HCT116 (cell line): ENCODE measurements around the gene METTL18. TPM values are rescaled to one million over a fixed set of nuclear protein-coding genes. Genes with fewer than 3 reads are reported as not detected.

ENCODE experiments used
- ATAC-seq: fragments of 200-7000 bp; cut with Tn5 transposase; 2 replicates; pipeline ENCODE4 v1.9.1; 2020; ENCODE audit warnings: mild to moderate bottlenecking, moderate library complexity
- BruUV-seq: library from RNA; stranded (reverse); fragments of 400-500 nt; replicated peaks from 2 replicates; lab custom pipeline; 2021; lab: Mats Ljungman, UMichigan
- CTCF ChIA-PET: fragments of 300-600 bp; sonication (Branson Sonifier 250); formaldehyde crosslinking; loops from one replicate; lab custom pipeline; 2021; ENCODE audit warnings: antibody characterized with exemption; lab: Charles Lee
- POLR2A ChIA-PET: fragments of 300-600, 350-600 bp; sonication (Branson Sonifier 250); formaldehyde crosslinking; loops from one replicate; lab custom pipeline; 2021; ENCODE audit warnings: antibody characterized with exemption; lab: Charles Lee
- RAD21 ChIA-PET, 2 experiments: fragments of 300-600 bp; sonication (Branson Sonifier 250); formaldehyde crosslinking; loops; one replicate each; lab custom pipeline; 2023; ENCODE audit warnings: low total read pairs in 2 of 2; ENCODE audit not compliant: uncharacterized antibody in 2 of 2, unreplicated experiment in 2 of 2, low non-redundant PET in 1 of 2; lab: Charles Lee
- DNase-seq: peaks from one replicate; pipeline ENCODE4 v3.0.0-alpha.2; 2010; ENCODE audit warnings: low read depth, low spot score
- H2AFZ ChIP-seq: fragments of 200-600 bp; shearing (Covaris generic), sonication (generic); 2 replicates; pipeline ENCODE4 v1.6.1; 2017; ENCODE audit warnings: low read depth, mixed run types, mixed read lengths, antibody characterized with exemption, low read length; ENCODE audit not compliant: poor library complexity, severe bottlenecking
- H3K27ac ChIP-seq: 2 replicates; pipeline ENCODE4 v1.5.1; 2012; ENCODE audit warnings: low read depth, low read length
- H3K27me3 ChIP-seq: fragments of 200-600 bp; sonication (generic); 2 replicates; pipeline ENCODE4 v1.6.1; 2016; ENCODE audit warnings: mixed run types, low read length, mixed read lengths; ENCODE audit not compliant: insufficient read depth
- H3K36me3 ChIP-seq, 2 experiments: fragments of 200-500 bp in 1 of 2; fragments of 200-600 bp in 1 of 2; sonication (Bioruptor generic) in 1 of 2; sonication (generic) in 1 of 2; 2 replicates each; pipeline versions ENCODE4 v1.5.1 to v1.6.1; 2014 to 2016; ENCODE audit warnings: low read length in 2 of 2, inconsistent platforms in 1 of 2, mixed read lengths in 1 of 2, mixed run types in 1 of 2; ENCODE audit not compliant: insufficient read depth in 2 of 2, control insufficient read depth in 1 of 2
- H3K4me1 ChIP-seq, 2 experiments: fragments of 200-600 bp in 1 of 2; sonication (generic) in 1 of 2; 2 replicates each; pipeline versions ENCODE4 v1.5.1 to v1.6.1; 2012 to 2017; ENCODE audit warnings: low read length in 2 of 2, inconsistent platforms in 1 of 2, mild to moderate bottlenecking in 1 of 2, mixed read lengths in 1 of 2, mixed run types in 1 of 2, moderate library complexity in 1 of 2; ENCODE audit not compliant: insufficient read depth in 2 of 2, control insufficient read depth in 1 of 2
- H3K4me2 ChIP-seq: fragments of 200-600 bp; sonication (generic); 2 replicates; pipeline ENCODE4 v1.6.1; 2017; ENCODE audit warnings: mixed run types, low read length, mixed read lengths
- H3K4me3 ChIP-seq, 2 experiments: fragments of 200-600 bp in 1 of 2; sonication (generic) in 1 of 2; replicated peaks in 1 of 2; 2 replicates each; pipeline ENCODE4 v1.5.1; 2011 to 2016; ENCODE audit warnings: low read length in 2 of 2, control low read depth in 1 of 2, low read depth in 1 of 2, mild to moderate bottlenecking in 1 of 2, mixed read lengths in 1 of 2, mixed run types in 1 of 2
- H3K79me2 ChIP-seq: fragments of 200-600 bp; sonication (generic); 2 replicates; pipeline ENCODE4 v1.6.1; 2017; ENCODE audit warnings: mild to moderate bottlenecking, mixed run types, low read length, moderate library complexity, mixed read lengths; ENCODE audit not compliant: insufficient read depth
- H3K9ac ChIP-seq: fragments of 200-600 bp; sonication (generic); 2 replicates; pipeline ENCODE4 v1.6.1; 2016; ENCODE audit warnings: low read length, mixed read lengths
- H3K9me2 ChIP-seq: fragments of 200-600 bp; sonication (generic), shearing (Covaris generic); 2 replicates; pipeline ENCODE4 v1.6.1; 2017; ENCODE audit warnings: mixed run types, mild to moderate bottlenecking, moderate library complexity; ENCODE audit not compliant: insufficient read depth
- H3K9me3 ChIP-seq, 2 experiments: fragments of 200-500 bp in 1 of 2; fragments of 200-600 bp in 1 of 2; sonication (Bioruptor generic) in 1 of 2; sonication (generic) in 1 of 2; 2 replicates each; pipeline ENCODE4 v1.6.1; 2014 to 2017; ENCODE audit warnings: low read length in 2 of 2, mixed read lengths in 2 of 2, inconsistent platforms in 1 of 2, low read depth in 1 of 2, mild to moderate bottlenecking in 1 of 2, mixed run types in 1 of 2, moderate library complexity in 1 of 2; ENCODE audit not compliant: control insufficient read depth in 1 of 2, insufficient read depth in 1 of 2
- H4K20me1 ChIP-seq: fragments of 200-600 bp; sonication (generic), shearing (Covaris generic); 2 replicates; pipeline ENCODE4 v1.6.1; 2017; ENCODE audit warnings: mixed run types, mild to moderate bottlenecking, moderate library complexity; ENCODE audit not compliant: insufficient read depth
- ATF3 ChIP-seq: IDR thresholded peaks from 2 replicates; pipeline ENCODE4 v1.6.1; 2012
- CBX3 ChIP-seq: IDR thresholded peaks from 2 replicates; pipeline ENCODE4 v1.6.1; 2012; ENCODE audit warnings: low read depth
- CEBPB ChIP-seq: IDR thresholded peaks from 2 replicates; pipeline ENCODE4 v1.6.1; 2012; ENCODE audit warnings: low read depth
- EGR1 ChIP-seq: IDR thresholded peaks from 2 replicates; pipeline ENCODE4 v1.6.1; 2012; ENCODE audit warnings: low read depth
- ELF1 ChIP-seq: IDR thresholded peaks from 2 replicates; pipeline ENCODE4 v1.6.1; 2012; ENCODE audit warnings: low read depth, borderline replicate concordance
- EZH2 ChIP-seq: fragments of 200-600 bp; sonication (generic); IDR thresholded peaks from 2 replicates; pipeline ENCODE4 v1.6.1; 2017; ENCODE audit warnings: antibody characterized with exemption, mixed run types
- EZH2phosphoT487 ChIP-seq: fragments of 200-600 bp; IDR thresholded peaks from 2 replicates; pipeline ENCODE4 v1.6.1; 2018; ENCODE audit warnings: antibody characterized with exemption, borderline replicate concordance
- FOSL1 ChIP-seq: IDR thresholded peaks from 2 replicates; pipeline ENCODE4 v1.6.1; 2012; ENCODE audit warnings: low read depth
- JUND ChIP-seq: IDR thresholded peaks from 2 replicates; pipeline ENCODE4 v1.6.1; 2012
- MAX ChIP-seq: IDR thresholded peaks from 2 replicates; pipeline ENCODE4 v1.6.1; 2012
- POLR2A ChIP-seq: IDR thresholded peaks from 2 replicates; pipeline ENCODE4 v1.7.0; 2011; ENCODE audit warnings: borderline replicate concordance; ENCODE audit not compliant: insufficient read depth, insufficient read length; ENCODE audit errors: extremely low read depth
- POLR2AphosphoS5 ChIP-seq: IDR thresholded peaks from 2 replicates; pipeline ENCODE4 v1.6.1; 2011; ENCODE audit warnings: mild to moderate bottlenecking, low read depth, low read length, moderate library complexity
- RAD21 ChIP-seq: IDR thresholded peaks from 2 replicates; pipeline ENCODE4 v1.6.1; 2012; ENCODE audit warnings: low read depth, mild to moderate bottlenecking
- SIN3A ChIP-seq: IDR thresholded peaks from 2 replicates; pipeline ENCODE4 v1.6.1; 2012; ENCODE audit warnings: low read depth
- SP1 ChIP-seq: IDR thresholded peaks from 2 replicates; pipeline ENCODE4 v1.6.1; 2012; ENCODE audit warnings: low read depth
- SRF ChIP-seq: IDR thresholded peaks from 2 replicates; pipeline ENCODE4 v1.6.1; 2012; ENCODE audit warnings: low read depth
- TCF7L2 ChIP-seq: IDR thresholded peaks from 2 replicates; pipeline ENCODE4 v1.7.0; 2011; ENCODE audit warnings: borderline replicate concordance, inconsistent platforms; ENCODE audit not compliant: insufficient read depth, insufficient read length; ENCODE audit errors: extremely low read depth
- YY1 ChIP-seq: IDR thresholded peaks from 2 replicates; pipeline ENCODE4 v1.6.1; 2011; ENCODE audit warnings: low read length, low read depth, moderate library complexity, mild to moderate bottlenecking; ENCODE audit not compliant: insufficient replicate concordance; ENCODE audit errors: extremely low read depth
- ZNF274 ChIP-seq: fragments of 200-500 bp; sonication (Bioruptor generic); IDR thresholded peaks from 2 replicates; pipeline ENCODE4 v1.6.1; 2014; ENCODE audit warnings: mild to moderate bottlenecking, low read depth, low read length, inconsistent platforms
- intact Hi-C: fragments of 100-400 bp; cut with micrococcal nuclease; formaldehyde crosslinking; loops from 2 replicates; pipeline ENCODE4 v1.10.0; 2022
- total RNA-seq: library from RNA; stranded (reverse); gene quantifications from one replicate; pipeline ENCODE4 v1.2.1, GENCODE V29; 2021; ENCODE audit not compliant: unreplicated experiment

Gene METTL18
- total RNA-seq, 1 experiment from 2014 or later = 7.4 TPM

GRCh38 chr1:169814265-169814664 is 19.6 kb upstream of the METTL18 start:
- Histone ChIP-seq H2AFZ (no peak overlapping the region), H3K9ac (no peak overlapping the region), H3K9me3 (0 out of 4 replicates have a peak, but pooled peaks cover 0 to 1% of the 10 kb centered on the region in 2 experiments), H3K9me2 (no peaks in the 10 kb centered on the region), H3K27ac (no peak overlapping the region), H4K20me1 (no peaks in the 10 kb centered on the region), H3K79me2 (no peaks in the 10 kb centered on the region), H3K4me1 (no peaks in the 10 kb centered on the region), H3K36me3 (0 out of 4 replicates have a peak, but pooled peaks cover 0 to 9% of the 10 kb centered on the region in 2 experiments), H3K4me2 (no peak overlapping the region), H3K4me3 (no peak overlapping the region), H3K27me3 (no peaks in the 10 kb centered on the region)
- POLR2A ChIA-PET = no interaction called here
- BruUV-seq = no TSS peak
- CTCF ChIA-PET = no interaction called here
- TF ChIP-seq MAX (no peak), SRF (no peak), TCF7L2 (no peak), EZH2 (no peak), RAD21 (no peak), ZNF274 (no peak), EGR1 (no peak), EZH2phosphoT487 (no peak), ELF1 (no peak), ATF3 (no peak), SIN3A (no peak), YY1 (no peak)
- DNase-seq = no peak
- intact Hi-C loops = no loop called here
- no peak for ATAC-seq
- RAD21 ChIA-PET = no interaction called here

- Histone ChIP-seq H2AFZ (no peak overlapping the region), H4K20me1 (no peaks in the 10 kb centered on the region), H3K27me3 (no peaks in the 10 kb centered on the region), H3K79me2 (no peaks in the 10 kb centered on the region), H3K4me3 (no peak overlapping the region), H3K9me3 (no peaks in the 10 kb centered on the region), H3K9ac (no peak overlapping the region), H3K4me2 (no peak overlapping the region), H3K27ac (no peak overlapping the region), H3K36me3 (peaks cover 0 to 5% of the 10 kb centered on the region in 2 experiments; a peak in 1 of 4 replicates), H3K9me2 (no peaks in the 10 kb centered on the region), H3K4me1 (no peaks in the 10 kb centered on the region)
- intact Hi-C loops = no loop called here
- no peak for ATAC-seq
- POLR2A ChIA-PET = no interaction called here
- no TSS peak for BruUV-seq
- CTCF ChIA-PET = no interaction called here
- RAD21 ChIA-PET = no interaction called here
- TF ChIP-seq POLR2A (no peak), ELF1 (no peak), CBX3 (no peak), SRF (no peak), CEBPB (no peak), EZH2 (no peak), SP1 (no peak), POLR2AphosphoS5 (no peak), TCF7L2 (no peak), EGR1 (no peak), MAX (no peak), JUND (no peak), YY1 (no peak), EZH2phosphoT487 (no peak), FOSL1 (no peak), ATF3 (no peak)
- no peak for DNase-seq
Observed at GRCh38 chr1:169812131-169812530, 17.4 kb upstream of the METTL18 start.
